Activated T-cell treated with anti-CD3 and anti-CD28 coated beads for 4 hours (primary cell): Measurements from ENCODE around the gene AUTS2.

Source experiments
- DNase-seq: peaks from one replicate; pipeline ENCODE4 v3.0.0-alpha.2; 2020

AUTS2 gene

DNA sequence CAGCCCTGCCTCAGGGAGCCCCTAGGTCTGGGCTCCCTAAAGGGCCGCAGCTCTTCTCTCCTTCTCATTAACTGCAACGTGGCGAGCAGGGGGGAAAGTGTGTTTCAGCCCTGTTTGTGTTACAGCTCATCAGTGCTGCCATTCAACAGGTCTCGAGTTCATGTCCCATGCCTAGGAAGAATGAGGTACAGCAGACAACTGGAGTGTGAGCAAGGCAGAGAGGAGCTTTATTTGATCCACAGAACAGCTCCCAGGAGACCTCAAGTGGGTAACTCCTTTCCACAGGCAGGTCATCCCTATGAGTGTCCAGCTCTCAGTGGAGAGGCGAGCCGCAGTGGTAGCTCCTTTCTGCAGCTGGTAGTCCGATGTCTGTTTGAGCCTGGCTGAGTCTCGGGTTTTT, 313.1 kb downstream of the AUTS2 start:
- DNase-seq, result no peak

DNA sequence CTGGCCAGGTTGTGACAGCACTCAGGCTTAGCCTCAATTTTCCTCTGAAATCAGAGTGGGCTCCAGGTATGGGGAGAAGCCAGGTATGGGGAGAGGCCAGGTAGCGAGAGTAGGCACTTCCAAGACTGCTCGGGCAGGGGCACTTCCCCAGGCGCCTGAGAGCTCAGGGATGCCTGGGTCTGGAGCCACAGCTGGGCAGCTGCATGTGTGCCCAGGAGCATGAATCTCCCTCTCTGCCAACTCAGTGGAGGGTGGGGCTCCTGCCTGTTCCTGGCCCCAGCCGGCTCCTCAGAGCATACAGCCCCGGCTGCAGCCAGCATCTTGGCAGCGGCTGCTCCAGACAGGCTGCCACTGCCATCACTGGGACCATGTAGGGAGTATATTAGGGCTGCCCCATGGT, 313.9 kb downstream of the AUTS2 start:
- DNase-seq, result no peak

DNA sequence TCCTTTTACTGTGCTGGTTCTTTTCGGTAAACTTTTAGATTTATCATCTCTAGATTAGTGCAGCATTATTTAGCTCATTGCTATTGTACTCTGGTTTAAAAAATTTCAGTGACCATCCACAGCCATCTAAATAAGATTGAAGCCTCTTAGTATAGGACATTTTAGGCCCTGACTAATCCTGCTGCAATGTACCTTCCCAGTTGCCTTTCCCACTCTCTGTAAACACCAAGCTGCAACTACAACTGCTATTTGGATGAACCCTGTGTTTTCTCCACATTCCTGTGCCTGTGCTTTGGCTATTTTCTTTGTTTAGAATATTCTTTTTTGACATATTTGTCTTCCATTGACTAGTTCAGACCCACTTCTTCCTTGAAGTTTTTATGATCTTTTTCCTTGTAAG, 314.6 kb downstream of the AUTS2 start:
- DNase-seq, result no peak

DNA sequence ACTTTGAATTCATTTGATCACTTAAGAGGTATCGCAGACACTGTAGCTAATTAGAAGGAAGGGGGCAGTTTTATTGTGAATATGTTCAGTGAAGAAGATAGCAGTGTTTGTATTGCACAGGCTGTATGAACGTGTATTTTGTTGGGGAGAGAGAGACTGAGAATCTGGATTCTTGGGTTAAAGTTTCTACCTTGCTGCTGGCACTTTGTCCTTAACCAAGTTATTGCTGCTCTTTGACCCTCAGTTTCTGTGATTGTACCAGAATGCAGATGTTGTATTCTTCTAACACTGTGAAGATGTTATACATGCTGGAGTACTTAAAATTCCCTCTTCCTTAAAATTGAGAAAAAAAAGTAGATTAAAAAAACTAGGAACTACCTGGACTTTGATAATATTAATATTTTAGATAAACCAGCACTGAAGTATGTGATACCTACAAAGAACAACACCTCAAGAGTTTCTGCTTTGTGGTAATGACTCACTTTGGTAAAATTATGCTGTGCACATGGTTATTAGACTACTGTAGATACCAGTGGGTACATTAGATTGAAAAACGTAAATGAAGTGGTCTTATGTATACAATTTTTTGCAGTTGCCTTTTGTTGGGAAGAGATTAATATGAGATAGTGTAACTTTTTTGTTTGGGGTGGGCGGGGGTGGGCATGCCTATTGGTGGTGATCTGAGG, 321.3 kb downstream of the AUTS2 start:
- no peak for DNase-seq

DNA sequence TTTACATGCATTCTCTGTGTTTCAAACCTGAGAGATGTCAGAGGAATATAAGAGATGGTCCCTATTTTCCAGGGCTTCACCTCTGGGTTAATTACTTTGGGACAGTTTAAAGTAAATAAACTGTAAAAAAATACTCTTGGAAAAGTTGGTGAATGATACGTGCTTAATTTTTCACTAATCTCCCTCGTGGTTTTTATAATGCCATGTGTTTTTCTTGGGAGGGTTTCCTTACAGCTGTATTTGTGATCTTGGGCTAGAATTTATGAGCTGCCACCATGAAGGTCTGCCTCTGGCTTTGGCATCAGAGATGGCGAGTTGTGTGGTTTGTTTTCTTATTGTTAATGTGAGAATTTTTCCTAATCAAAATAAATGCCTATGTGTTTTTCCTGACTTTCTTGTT, 322.5 kb downstream of the AUTS2 start:
- DNase-seq, result no peak

DNA sequence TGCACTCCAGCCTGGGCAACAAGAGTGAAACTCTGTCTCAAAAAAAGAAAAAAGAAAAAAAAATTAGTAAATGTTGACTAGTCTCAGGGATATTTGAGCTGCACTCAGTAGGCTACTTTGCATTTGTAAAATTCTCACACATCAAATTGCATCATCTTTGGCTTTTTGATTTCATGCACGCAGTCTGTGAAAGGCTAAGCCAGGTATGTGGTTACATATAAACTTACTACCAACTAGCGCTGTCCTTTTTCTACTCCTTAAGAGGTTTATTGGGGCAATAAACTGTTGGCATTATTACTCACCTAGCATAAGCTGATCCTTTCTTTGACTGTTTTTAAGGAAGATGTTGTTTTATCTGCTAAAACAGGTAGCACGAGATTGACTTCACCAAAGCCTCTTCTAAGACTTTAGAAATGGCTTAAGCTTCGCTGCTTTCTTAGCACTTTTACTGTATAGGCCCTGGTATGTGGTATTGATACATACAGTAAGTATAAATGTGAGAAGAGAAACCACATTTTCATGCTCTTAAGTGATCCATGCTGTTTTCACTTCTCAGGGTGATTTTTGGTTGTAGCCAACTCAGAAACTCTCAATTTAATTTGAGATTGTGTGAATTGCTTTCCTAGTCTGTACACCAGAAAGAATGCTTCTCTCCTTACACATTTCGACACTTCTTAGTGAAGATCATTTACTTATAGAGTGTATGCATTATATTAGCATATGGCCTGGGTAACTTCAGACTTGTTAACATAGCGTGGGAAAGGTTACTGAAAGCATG, 323.9 kb downstream of the AUTS2 start:
- no peak for DNase-seq

DNA sequence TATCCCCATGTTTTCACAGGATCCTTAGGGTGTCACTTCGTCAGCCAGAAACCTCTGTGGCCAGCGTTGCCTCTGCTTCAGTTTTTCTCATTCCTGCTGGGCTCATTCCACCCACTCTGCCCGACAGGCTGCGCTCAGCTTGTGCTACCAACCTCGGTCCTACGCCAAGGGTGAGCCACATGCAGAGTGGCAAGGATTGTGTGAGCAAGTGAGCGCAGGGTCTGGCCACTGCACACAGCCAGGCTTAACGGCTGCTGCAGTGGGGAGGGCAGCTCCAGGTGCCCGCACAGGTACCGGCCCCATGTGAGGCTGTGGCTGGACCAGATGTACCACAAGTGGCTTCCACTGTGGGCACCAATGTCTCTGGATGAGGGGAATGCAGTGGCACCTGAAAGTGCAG, 329.2 kb downstream of the AUTS2 start:
- DNase-seq, result no peak

DNA sequence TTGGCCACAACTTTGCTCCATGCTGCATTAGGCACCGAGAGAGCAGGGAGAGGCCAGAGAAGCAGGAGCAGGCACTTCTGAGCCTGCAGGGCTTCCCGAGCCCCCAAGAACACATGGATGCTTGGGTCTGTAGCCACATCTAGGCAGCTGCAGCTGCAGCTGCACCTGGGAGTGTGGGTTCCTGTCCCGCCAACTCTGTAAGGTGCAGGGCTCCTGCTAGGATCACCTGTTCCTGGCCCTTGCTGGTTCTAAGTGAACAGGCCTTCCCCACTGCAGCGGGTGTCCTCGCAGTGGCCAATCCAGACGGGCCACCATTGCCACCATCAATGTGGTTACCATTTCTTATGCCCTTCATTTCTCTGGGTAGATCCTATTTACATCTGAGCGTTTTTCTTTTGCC, 330.3 kb downstream of the AUTS2 start:
- DNase-seq, result no peak

DNA sequence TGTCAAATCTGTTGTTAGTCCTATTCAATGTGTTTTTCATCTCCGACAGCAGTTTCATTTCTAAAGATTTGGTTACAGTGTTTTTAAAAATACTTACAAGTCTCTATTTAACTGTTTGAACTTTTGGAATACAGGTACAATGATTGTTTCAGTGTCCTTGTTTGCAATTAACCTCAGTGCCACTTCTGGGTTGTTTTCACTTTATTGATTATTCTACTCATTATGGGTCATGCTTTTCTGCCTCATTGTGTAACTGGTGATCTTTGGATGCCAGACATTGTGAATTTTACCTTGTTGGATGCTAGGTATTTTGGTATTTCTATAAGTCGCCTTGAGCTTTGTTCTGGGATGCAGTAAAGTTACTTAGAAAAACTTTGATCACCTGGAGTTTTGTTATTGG, 331.3 kb downstream of the AUTS2 start:
- no peak for DNase-seq

DNA sequence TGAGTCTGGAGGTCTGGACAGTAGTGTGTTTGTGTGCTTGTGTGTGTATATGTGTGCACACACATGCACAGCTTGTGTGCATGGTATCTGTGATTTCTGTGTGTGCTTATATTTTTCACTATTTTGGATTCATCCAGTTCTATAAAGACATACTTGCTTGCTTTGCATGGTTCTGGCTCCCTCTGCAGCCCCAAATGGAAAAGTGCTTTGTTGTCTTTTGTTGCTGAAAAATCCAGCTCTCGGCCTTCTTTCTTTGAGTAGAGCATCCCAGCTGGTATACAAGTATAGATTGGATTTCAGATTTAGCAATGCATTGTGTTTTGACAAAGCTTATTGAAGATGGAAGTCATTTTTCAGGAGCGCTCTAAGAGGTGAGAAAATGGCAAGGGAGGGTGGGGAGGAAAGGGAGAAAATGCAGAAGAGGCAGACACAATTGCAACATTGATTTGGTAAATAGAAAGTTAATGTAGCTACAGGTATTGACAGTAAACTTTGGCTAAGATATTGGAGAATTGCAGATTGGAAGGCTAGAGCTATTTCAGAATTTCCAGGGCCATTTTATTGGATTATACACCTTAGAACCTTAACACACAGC, 333.9 kb downstream of the AUTS2 start:
- DNase-seq, result no peak

DNA sequence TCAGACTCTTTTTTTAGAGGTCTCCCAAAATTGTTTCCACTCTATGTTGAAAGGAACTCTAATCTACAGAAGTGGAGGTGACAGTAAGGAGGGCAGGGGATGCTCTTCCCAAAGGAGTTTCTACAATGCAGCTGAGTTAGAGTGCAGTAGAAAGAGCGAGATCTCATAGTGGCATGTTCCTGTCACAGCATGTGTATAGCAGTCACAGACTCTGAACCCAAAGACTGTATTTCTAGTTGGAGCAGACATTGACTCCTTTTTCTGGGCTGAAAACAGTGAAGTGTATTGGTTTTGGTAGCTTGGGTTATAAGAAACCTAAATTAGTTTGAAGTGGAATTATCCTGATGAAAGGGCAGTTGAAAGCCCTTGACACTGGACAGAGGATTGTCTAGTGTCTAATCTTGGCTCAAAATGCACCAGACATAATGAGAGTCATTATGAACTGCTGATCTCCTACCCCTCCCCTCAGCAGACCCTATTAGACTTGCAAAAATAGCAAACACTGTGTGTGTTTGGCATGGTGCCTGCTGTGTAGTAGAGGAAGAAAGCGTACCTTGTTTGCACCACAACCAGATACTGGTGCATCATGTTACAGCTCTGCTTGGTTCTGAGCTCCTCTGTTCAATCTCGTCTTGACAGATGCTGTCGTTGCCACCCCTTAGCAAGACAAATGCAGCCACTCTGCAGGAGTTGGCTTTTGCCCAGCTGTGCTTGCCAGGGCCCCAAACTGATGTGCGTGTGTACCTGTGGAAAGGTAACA, 336.0 kb downstream of the AUTS2 start:
- DNase-seq, result no peak

DNA sequence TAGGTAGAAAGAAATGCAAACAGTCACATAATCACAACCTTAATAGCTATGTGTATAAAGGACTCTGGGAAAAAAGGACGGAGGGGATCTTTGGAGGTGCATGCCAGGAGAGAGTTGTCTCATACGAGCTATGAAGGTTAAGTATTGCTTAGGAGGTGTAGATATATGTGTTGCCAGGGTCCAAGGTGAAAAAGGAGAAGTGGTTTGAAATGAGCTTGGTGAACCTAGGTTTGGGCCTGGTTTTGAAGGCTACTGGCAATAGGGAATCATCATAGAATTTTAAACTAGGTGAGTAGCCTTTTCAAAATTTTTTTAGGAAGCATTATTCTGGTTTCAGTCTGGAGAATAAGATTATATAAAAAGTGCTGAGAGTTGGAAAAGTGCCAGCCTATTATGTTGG, 336.8 kb downstream of the AUTS2 start:
- no peak for DNase-seq

DNA sequence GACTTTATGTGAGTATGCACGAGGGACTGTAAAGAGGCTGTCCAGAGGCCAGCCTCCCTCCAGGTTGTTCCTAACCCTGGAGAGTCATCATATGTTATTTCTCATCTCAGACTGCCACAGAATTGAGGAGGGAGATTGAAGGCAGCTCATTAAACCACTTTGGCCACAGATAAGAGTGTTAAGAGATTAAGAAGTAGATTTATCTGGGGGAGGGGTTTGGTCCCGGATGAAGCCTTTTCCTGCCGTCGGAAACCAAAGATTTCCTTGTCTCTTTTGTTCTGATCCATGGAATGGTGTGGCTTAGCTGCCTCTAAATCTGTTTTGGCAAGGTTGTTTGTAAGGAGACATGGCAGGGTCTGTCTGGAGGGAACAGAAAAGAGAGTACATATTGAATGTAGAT, 338.8 kb downstream of the AUTS2 start:
- no peak for DNase-seq

DNA sequence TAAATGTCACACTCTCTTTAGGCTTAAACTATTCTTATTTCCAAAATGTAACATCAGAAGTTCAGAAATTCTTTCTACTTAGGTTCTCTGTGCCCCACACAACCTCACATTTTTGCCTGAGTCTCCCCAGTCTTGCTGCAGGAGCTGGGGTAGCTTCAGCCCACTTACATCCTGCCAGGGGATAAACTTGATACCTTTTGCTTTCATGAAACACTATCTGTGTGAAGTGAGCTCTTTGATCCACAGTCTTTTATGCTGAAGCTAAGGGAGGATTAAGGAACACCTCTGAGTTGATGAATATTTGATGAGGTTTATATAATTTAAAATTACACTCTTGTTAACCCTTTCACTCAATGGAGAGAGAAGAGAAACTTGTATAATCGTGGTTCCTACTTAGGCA, 341.0 kb downstream of the AUTS2 start:
- DNase-seq, result no peak

DNA sequence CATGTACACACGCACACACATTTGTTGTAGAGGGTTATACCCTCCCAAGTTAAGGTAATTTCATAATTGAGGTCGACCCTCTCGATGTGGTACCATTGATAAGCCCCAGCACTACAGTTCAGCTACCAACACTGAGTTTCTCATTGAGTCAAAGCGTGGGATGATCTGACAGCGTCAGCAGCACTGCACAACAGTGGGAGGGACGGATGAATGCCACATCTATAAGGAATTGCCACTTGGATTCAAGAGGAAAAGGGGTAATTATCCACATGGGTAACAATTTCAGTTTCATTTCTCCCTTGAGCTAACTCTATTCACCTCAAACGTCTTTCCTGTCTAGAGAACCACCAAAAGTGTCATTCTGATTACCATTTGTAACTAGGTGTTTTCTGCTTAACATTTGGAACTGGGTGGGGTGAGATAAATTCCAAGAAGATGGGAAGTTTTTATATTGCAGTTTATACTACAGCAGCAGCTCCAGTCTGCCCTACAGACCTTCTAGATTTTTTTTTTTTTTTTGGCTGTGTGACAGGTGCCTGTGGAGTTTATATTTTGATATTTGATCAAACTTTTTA, 342.9 kb downstream of the AUTS2 start:
- no peak for DNase-seq

DNA sequence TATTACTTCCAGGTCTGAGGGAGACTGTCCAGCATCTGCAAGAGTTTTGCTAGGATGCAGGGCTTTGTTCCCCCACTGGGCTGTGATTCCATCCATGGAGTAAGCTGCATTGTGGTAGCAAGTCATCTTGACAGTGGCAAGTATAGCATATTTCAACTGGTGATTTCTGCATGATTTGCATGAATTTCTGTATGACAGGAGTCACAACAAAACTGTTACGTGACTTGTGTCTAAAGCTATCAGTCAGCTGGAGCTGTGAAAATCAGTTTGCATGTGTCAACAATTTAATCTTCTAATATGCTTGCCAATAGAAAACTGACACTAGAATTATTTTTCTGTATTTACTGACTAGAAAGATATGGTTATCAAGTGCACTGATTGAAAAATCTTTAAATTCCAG, 344.3 kb downstream of the AUTS2 start:
- no peak for DNase-seq

DNA sequence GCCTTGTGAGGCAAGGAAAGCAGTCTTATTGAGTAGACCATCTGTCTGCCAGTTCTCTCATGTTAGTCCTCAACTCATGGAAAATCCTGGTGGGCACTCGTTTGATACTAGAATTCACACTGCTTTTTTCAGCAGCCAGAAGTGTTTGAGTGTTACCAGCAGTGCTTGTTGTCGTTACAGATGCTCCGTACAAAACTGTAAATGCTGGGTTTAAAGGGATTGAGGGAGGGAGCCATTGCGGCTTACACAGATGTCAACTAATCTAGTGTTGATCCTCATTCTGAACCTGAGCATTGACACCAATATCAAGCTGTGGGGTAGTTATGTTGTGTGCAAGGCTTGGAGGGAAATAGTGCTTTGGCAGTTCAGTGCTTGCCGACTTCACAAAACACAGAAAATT, 348.6 kb downstream of the AUTS2 start:
- DNase-seq, result no peak

DNA sequence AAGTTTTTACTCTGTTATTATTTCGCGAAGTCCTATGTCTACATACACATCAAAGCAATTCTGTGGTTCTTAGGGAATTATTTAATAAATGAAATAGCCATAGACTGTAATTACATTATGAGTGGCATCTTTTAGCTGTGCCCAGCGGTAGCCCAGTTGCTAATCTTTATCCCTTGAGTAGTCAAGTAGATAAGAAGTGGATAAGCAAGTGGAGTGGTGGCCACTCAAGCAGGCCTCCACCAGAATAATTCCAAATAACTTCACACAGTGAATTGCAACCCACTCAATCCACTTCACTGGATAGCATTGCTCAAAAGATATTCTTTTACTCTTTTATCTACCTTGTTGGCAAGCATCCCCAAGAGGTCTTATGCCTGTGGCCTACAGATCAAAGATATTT, 349.7 kb downstream of the AUTS2 start:
- DNase-seq, result no peak

DNA sequence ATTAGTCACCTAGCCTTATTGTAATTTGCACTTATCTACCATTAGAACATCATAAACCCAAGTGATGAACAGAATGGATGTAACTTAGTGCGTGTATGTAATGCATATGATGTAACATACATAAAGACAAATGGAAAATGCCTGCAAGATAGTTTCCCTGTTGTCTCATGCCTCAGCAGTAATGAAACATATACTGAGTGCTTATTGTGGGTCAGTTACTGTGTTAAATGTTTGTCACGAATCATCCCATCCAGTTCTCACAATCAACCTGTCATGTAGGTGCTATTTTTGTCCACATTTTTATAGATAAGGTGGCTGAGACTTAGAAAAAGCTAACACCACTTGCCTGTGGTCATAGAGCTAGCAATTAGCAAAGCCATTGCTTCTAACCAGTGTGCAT, 350.8 kb downstream of the AUTS2 start:
- no peak for DNase-seq

DNA sequence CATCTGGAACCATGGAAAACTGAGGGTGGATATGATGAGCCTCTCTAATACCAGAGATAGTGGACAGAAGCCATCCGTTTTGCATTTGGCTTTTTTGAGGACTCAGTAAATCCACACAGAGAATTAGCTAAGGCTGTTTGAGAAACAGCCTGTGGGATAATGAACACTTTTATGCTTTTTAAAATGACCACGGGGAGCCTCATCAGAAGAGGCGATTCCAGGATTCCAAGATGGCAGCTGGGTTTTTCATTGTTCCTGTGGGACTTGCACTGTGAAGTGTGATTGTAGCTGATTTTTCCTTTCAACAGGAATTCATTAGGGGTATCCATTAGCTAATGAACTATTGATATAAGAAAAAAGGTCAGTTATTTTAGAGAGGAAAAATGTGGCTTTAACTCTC, 353.2 kb downstream of the AUTS2 start:
- no peak for DNase-seq

DNA sequence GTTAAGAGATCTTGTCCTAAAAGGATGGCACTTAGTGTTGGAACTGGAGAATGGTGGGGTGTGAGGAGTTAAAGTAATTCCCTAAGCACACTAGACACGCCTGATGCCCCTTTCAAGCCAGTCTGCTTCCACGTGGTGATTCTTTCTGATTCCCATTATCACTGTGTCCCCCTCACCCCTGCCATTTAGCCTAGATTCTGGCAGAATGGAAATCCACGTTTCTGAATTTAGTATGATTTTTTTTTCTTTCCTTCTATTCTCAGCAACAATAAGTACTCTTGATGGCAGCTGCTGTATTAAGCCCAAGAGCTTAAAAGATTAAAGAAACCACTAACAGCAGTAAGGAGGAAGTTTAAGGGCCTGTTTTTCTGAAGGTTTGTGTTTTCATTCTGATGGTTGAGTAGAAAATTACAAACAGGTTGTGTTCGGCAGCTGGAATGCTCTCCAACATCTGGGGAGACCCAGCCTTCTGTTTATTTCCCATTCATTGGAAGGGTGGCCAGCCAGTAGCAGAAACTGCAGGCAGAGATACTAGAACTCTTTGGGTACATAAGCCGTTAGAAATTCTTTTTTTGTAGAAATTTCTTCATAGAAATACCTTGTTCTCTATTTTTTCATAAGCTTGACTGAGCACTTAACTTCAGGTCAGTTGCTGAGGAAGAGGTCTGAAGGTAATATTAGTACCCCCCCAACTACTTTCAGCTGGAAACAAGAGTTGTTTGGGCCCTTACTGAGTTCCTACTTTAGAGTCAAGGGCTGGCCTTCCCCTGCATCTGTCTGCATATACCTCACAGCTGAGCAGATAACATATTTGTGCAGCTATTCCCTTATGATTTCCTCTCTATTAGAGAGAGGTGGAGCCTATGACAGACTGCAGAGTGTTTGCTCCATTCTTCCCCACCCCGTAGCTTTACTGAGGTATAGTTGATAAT, 355.1 kb downstream of the AUTS2 start:
- DNase-seq, result no peak

DNA sequence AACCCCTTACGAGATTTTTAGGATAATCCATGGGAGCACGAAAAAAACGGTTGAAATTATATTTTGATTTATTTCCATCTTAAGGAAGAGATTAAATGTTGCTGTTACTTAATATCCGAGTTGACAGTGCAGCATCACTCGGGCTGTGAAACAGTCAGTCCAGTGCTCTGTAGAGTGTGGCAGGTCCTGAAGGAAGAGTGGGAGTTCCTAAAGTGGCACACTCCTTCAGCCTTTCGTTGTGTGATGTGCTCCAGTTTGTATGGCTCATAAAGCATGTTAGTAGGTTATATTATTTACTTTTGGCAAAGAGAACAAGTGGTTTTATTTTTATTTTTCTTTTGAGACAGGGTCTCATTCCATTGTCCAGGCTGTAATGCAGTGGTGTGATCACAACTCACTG, 358.3 kb downstream of the AUTS2 start:
- DNase-seq, result no peak
